ENCODE results near the gene VEGFA.
"Not testable (repeated sequence)": the region's sequence is repeated elsewhere in the genome, so short reads cannot be mapped to it uniquely, and the experiment has no call there.

Gene VEGFA

DNA sequence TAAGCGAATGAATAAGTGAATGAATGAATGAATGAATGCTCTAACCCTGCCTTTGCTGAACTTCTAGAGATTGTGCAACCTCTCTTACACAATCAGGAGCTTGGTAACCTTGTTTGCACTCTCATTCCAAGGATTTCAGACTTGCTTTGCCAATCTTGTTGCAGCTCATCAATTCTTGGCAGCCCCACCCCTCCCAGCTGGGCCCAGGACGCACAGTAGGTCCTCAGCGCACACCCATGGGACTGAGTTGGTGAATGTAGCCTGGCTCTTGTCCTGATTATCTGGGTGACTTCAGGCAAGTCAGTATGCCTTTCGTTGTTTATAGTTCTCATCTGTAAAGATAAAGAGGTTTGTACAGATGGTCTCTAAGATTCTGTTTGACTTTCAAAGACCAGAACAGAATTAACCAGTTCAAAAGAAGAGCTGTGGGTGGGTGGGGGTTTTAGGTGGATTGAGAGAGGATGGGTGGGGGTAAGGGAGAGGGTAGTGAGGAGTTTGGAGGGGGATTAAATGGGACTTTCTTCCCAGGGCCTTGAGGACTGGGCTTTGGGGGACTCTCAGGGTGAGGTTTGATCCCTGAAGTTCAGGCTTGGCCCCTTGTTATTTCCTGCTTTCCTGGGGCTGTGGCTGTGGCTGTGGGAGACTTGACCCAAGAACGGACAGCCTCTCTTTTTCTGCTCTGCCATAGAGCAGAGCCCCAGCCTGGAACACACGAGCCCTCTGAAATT lies 33.2 kb downstream of the VEGFA start:
- DNase-seq (ENCODE audit: low read depth) = no peak

- no peak for DNase-seq (ENCODE audit: low read depth)
Observed at GRCh38 chr6:43803783-43804549, 34.0 kb downstream of the VEGFA start.

GRCh38 chr6:43804550-43805223 lies 34.7 kb downstream of the VEGFA start:
- DNase-seq (ENCODE audit: low read depth) = no peak

GRCh38 chr6:43805699-43806042 lies 35.7 kb downstream of the VEGFA start:
- no peak for DNase-seq (ENCODE audit: low read depth)

GRCh38 chr6:43806043-43806757 lies 36.2 kb downstream of the VEGFA start:
- DNase-seq (ENCODE audit: low read depth) = no peak

- DNase-seq (ENCODE audit: low read depth) = no peak
Observed at GRCh38 chr6:43806758-43807227, 36.8 kb downstream of the VEGFA start.

DNA sequence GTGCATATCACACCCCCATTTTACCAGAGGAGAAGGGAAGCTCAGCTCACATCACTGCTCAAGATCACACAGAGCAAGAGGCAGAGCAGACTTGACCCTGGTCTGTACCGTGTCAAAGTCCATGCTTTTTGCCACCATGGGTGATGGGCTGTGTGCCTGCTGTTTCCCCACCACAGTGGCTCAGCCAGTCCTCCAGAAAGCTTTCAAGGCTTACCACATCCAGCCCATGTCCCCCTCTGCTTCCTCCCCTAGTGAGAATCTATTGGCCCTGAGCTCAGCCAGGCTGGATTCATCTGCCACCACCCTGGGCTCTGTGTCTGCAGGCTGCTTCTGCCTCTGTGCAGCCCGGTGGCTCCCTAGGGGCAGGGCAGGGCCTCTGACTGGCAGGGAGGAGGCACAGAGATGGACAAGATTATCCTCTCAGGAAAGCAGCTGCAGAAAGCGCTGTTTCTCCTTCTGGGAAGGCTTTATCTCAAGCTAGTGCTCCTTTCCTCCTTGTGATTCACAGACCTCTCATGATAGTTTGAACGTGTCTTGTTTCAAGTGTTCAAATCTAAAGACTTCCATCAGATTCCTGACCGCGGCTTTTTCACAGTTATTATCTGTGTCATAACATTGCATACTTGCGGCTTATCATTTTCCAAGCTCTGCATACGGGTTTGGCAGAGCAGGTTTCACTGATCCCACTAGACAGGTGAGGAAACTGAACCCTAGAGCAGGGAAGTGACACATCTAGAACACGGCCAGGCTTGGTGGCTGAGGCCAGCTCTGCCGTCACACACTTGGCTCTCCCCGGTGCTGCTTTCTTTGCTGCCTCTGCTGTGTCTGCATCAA lies 37.4 kb downstream of the VEGFA start:
- DNase-seq (ENCODE audit: low read depth) = no peak

DNA sequence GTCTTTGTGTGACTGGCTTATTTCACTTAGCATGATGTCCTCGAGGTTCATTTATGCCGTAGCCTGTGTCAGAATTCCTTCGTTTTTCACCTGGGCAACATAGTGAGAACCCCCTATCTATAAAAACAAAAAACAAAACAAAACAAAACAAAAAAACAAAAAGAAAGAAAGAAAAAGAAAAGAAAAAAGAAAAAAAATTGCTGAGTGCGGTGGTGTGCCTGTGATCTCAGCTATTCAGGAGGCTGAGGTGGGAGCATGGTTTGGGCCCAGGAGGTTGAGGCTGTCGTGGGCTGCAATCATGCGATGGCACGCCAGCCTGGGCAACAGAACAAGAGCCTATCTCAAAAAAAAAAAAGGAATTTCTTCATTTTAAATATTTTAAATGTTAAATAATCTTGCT lies 38.4 kb downstream of the VEGFA start:
- no peak for DNase-seq (ENCODE audit: low read depth)

DNA sequence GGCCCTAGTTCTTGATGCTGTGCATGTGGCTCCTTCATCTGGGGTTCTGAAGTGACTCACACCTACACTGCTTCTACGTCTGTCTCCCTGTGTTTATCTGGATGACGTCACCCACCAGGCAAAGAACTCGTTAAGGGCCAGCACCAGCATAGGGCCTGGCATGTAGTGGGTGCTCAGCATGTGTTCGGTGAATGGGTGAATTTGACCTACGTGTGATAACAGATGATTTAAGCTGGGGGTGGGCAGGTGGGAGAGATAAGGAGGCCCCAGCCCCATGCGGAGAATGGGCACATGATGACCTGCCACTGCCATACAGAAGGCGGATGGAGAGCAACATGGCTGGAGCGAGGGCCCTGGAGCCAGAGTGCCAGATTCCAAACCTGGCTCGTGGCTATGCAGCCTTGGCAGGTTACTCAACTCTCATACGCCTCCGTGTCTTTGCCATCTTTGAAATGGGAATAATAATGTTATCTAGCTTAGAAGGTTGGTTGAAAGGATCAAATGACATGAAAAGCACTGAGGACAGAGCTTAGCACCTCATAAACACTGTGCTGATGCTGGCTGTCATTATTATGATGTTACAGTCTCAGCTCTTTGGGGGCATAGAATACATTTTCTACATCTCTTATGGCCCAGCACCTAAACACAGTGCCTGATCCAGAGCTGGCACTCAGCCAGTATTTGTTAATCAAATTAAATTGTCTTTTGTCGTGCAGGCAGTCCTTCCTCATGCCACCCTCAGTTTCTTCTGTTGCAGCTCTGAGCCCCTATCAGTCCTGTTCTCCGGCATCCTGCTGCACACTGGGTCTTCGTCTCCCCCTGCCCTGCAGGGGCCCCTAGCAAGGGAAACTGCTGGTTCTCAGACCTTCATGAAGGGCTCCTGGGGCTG lies 39.6 kb downstream of the VEGFA start:
- DNase-seq (ENCODE audit: low read depth) = no peak

- no peak for DNase-seq (ENCODE audit: low read depth)
Observed at GRCh38 chr6:43810965-43811732, 41.1 kb downstream of the VEGFA start.

DNA sequence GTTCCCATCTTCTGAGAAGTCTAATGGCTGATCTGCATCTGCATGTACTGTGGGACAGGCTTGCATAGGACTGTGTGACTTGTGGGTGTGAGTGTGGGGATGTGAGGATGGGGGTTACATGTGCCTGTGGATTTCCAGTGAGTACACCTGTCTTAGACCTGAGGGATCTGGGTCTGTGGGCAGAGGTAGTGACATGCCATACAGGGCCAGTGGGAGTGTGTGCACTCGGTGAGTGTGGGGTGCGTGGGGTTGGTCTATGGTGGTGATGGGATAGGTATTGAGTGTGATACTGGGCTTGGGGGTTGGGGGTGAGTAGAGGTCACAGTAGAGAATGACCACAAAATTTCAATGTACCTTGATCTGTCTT lies 41.7 kb downstream of the VEGFA start:
- no peak for DNase-seq (ENCODE audit: low read depth)

GRCh38 chr6:43812850-43813578 lies 43.0 kb downstream of the VEGFA start:
- no peak for DNase-seq (ENCODE audit: low read depth)

DNA sequence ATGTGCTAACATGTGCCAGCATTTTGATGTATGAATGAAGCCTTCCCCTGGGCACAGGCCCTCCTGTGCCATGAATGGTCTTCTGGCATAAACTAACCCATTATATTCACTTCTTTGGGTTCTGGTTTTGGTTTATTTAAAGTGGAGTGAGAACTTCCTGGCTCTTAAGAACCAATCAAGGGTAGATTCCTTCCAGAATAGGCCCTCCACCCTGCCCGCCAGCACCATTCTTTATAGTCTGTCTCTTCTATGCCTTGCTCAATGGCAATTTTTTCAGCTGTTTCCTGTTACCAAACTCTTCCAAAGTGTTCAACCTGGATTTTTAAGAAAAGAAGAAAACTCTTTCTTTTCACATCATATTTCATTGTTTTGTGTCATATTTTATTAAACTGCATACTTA lies 44.1 kb downstream of the VEGFA start:
- no peak for DNase-seq (ENCODE audit: low read depth)

GRCh38 chr6:43814865-43815264 lies 44.9 kb downstream of the VEGFA start:
- DNase-seq (ENCODE audit: low read depth) = no peak

- DNase-seq (ENCODE audit: low read depth) = no peak
Observed at GRCh38 chr6:43817192-43817591, 47.2 kb downstream of the VEGFA start.

DNA sequence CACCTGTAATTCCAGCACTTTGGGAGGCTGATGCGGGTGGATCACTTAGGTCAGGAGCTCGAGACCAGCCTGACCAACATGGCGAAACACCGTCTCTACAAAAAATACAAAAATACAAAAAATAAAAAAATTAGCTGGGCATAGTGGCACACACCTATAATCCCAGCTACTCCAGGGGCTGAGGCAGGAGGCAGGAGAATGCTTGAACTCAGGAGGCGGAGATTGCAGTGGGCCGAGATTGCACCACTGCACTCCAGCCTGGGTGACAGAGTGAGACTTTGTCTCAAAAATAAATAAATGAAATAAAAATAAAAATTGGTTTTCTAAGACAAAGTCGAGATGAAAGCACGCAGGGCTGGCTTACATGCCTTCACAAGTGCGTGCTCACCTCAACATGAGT lies 49.0 kb downstream of the VEGFA start:
- DNase-seq (ENCODE audit: low read depth) = not testable (repeated sequence)

GRCh38 chr6:43819958-43820357 lies 49.9 kb downstream of the VEGFA start:
- DNase-seq (ENCODE audit: low read depth) = no peak

DNA sequence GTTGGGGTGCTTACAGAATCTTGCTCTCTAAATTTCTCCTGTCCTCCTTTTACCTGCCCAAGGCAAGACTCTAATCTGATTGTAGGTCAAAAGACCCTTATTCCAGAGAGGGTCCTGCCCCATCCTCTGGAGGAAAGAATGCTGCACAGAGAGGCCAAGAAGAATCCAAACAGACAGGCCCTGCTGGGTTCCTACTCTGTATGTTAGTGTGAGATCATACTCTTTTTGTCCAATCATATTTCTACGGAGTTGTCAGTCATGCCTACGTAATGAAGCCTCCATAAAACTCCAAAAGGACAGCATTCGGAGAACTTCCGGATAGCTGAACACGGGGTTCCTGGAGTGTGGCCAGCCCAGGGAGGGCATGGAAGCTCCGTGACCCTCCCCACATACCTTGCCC lies 50.5 kb downstream of the VEGFA start:
- DNase-seq (ENCODE audit: low read depth) = no peak
